Measurements from ENCODE around the gene C9orf78.
A peak's percentile ranks its signal among the peaks of the same experiment; 100 is the strongest.

C9orf78 gene

GRCh38 chr9:129839324-129840023 is 4.4 kb upstream of the C9orf78 start:
- no peak for DNase-seq

DNA sequence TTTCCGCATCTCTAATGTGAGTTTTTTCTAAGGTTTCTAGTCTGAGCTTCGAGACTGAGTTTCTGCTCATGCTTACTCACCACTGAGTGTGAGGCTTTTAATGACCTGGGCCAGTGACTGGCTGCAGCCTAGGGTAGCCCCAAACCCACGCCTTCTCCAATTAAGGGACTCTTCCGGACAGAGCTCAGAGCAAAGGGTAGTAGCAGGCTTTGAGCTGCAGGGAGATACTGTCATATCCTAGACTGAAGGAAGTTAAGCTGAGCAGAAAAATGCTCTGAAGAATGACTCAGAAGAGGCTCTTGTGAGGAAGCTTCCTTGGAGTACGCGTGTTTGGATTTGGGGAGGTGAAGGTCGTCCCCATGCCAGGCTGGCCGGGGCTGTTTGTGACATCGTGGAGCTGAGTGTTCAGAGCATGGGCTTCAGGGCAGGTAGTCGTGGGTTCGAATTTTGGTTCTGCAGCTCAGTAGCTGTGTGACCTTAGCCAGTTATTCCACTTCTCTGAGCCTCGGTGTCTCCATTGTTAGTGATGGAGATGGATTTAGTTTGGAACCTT is 3.7 kb upstream of the C9orf78 start:
- peak; percentile 43 for DNase-seq

DNA sequence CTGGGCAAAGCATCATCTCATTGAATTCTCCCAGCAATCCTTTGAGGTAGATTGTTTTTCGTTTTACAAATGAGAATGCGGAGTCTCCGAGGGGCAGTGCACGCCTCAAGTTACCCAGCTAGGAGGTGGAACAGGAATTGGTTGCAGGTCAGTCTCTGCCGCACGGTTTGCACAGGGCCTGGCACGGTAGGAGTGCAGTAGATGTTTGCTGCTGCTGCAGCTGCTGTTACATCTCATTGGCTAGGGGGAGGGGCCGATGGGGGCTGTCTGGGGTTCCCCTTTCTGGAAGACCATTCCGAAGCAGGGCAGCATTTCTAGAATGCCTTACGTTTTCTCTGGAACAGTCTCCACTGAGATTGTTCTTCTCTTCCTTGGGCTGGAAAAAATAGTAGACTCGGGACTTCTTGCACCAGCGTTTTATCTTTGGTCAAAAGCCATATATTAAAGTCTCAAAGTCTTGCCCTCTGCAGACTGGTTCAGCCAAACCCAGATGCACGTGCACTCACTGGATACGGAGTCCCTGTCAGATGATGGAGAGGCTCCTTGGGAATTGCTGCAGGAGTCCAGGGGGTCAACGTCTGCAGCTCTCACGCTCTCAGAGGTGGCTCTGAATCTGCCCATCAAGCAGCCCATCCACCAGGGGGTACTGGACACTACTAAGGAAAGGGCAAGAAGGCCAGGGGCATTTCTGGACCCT is 1.4 kb upstream of the C9orf78 start:
- DNase-seq = peak; percentile 68

- no peak for DNase-seq
Observed at GRCh38 chr9:129835860-129836223, 767 bp upstream of the C9orf78 start.

GRCh38 chr9:129834489-129835127 is 467 bp downstream of the C9orf78 start:
- DNase-seq = peak; percentile 59

DNA sequence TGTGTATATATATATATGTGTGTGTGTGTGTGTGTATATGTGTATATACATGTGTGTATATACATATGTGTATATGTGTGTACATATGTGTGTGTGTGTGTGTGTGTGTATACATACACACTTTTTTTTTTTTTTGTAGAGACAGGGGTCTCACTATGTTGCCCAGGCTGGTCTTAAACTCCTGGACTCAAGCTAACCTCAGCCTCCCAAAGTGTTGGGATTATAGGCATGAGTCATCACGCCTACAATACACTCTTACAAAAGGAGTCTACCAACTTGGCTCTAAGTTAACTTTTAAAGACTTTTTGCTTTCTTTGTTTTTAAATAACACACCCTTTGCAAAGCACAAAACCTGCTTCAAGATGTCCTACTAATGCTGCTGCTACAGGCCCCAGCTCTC is 2.1 kb downstream of the C9orf78 start:
- no peak for DNase-seq

- no peak for DNase-seq
Observed at GRCh38 chr9:129828969-129829368, 6.1 kb downstream of the C9orf78 start.

- no peak for DNase-seq
Observed at GRCh38 chr9:129828051-129828450, 7.0 kb downstream of the C9orf78 start.

- DNase-seq = no peak
Observed at GRCh38 chr9:129826759-129827158, 8.3 kb downstream of the C9orf78 start.

DNA sequence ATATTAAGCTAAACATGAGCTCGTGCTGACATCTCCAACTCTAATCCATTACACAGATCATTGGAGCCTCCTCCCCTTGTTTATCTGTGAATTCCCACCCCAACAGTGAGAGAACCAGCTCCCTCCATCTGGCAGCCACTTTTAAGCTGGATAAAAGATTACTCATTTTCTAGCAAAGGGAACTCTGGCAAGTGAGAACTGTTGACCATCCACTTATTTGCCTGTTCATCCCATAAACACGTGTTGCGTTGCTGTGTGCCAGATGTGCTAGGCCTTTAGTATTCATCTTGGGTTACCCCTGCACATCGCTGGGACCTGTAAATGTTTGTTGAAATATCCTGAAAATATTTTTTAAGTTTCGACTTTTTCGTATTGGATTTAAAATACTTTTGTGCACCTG is 8.7 kb downstream of the C9orf78 start:
- no peak for DNase-seq

GRCh38 chr9:129823935-129824601 is 11.0 kb downstream of the C9orf78 start, which contains the start of gene TOR1A:
TOR1A (minus strand) TSS chr9:129824136; CDS start chr9:129824085, 51 bp downstream.
- DNase-seq = peak; percentile 95

GRCh38 chr9:129823542-129823934 is 11.5 kb downstream of the C9orf78 start:
- DNase-seq = no peak

GRCh38 chr9:129822898-129823541 is 12.1 kb downstream of the C9orf78 start:
- DNase-seq = peak; percentile 50

- DNase-seq = no peak
Observed at GRCh38 chr9:129816501-129817435, 18.3 kb downstream of the C9orf78 start.

DNA sequence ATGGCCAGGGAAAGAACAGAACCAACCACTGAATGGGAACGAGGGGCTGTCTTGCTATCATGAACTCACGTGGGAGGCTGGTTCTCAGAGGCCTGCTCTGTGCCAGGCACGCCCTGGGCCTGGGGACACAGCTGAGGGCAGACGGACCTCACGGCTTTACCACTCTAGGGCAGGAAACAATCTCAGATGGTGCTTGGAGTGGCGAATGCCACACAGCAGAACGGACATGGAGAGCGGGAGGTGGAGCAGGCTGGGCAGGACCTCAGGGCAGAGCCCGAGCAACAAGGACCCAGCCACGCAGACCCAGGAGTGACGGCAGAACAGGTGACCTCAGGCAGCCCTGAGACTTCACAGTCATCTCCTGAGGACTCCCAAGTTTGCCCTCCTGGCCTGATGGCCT is 19.8 kb downstream of the C9orf78 start:
- DNase-seq = no peak

- DNase-seq = no peak
Observed at GRCh38 chr9:129814432-129815223, 20.4 kb downstream of the C9orf78 start.

GRCh38 chr9:129813661-129814060 is 21.4 kb downstream of the C9orf78 start:
- DNase-seq = no peak

DNA sequence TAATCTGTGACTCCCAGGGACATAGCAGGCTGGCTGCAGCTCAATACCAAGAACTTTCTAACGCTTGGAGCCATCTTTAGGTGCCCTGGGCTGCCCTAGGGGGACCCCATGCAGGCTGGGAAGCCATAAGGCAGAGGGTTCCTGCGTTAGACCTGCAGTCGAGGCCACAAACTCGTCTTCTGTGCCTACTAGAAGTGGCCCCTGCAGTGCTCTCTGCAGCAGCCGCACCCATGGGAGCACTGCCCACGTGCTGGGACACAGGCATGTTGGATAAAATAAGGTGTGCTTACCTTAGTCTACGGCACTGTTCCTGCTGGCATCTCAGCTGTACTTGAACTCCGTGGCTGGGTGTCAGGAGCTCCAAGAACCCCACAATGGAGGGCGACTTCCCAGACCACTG is 22.7 kb downstream of the C9orf78 start:
- no peak for DNase-seq

DNA sequence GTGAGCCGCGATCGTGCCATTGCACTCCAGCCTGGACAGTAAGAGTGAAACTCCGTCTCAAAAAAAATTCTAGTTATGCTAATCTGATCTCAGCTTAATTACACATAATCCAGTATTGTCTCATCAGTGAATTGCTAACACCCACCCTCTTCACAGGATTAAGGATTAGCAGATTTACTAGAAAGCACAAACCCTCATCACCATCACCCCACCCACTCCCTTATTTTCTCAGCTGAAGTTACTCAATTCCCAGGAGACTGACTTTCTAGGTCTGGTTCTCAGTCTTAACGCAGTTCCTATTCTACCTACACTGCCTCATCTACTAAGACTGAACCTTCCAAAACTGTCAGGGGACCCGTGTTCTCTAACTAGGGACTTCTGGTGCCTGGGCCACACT is 23.1 kb downstream of the C9orf78 start:
- DNase-seq = no peak

DNA sequence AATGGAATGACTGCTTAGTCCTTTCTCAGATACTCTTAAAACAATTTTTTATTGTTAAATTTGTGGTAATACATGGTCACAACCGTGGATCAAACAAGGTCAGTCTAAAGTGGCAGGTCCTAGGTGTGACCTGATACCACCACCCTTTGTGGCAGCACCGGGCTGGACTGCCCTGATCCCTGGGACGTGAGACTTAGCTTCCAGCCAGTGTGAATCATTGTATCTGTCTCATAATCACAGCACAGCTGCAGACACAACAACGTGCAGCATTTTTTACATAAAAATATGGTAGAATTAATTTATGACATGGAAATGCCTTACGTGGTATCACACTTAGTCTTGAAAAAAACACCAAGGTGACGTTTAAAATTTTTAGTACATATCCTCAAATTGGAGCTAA is 24.3 kb downstream of the C9orf78 start:
- no peak for DNase-seq

- DNase-seq = no peak
Observed at GRCh38 chr9:129810116-129810515, 25.0 kb downstream of the C9orf78 start.

Data from stimulated activated CD8-positive, alpha-beta memory T cell treated with anti-CD3 and anti-CD28 coated beads, Interleukin-4, amount 100 ng/mL, for 48 hours (primary cell).